ENCODE results near the gene UBA5.

GRCh38 chr3:132623646-132624045 lies 36.5 kb upstream of the UBA5 start:
- TF ChIP-seq CTCF (IDR thresholded peaks at IDR 0.05) (no peak), POLR2A (IDR thresholded peaks at IDR 0.05) (no peak)

Measured in Peyer's patch (tissue), 4 donors.